Right lobe of liver (tissue), 6 donors: Measurements from ENCODE around the gene CD101. TPM values are rescaled to one million over a fixed set of nuclear protein-coding genes. Genes with fewer than 3 reads are reported as not detected.

Experiments
- ATAC-seq, 4 donors: fragments of 200-7000 bp; cut with Tn5 transposase; one replicate each; pipeline ENCODE4 v1.9.1; 2020; ENCODE audit warnings: mild to moderate bottlenecking in 4 of 4, moderate library complexity in 4 of 4
- DNase-seq, 3 donors: peaks; one replicate each; pipeline ENCODE4 v3.0.0-alpha.2; 2020
- H3K27ac ChIP-seq, 3 donors: fragments of 200-600 bp; one replicate each; pipeline ENCODE4 v1.8.0; 2022
- H3K27me3 ChIP-seq, 2 donors: fragments of 200-600 bp; one replicate each; pipeline ENCODE4 v1.8.0; 2022
- H3K36me3 ChIP-seq, 4 donors: fragments of 200-600 bp; sonication (generic) in 1 of 4; one replicate each; pipeline versions ENCODE4 v1.5.1 to v1.8.0; 2017 to 2022; ENCODE audit warnings: control low read depth in 1 of 4
- H3K4me1 ChIP-seq, 4 donors: fragments of 200-600 bp; sonication (generic) in 1 of 4; one replicate each; pipeline versions ENCODE4 v1.5.1 to v1.8.0; 2017 to 2022; ENCODE audit warnings: control low read depth in 1 of 4
- H3K4me3 ChIP-seq, 3 donors: fragments of 200-600 bp; one replicate each; pipeline ENCODE4 v1.8.0; 2022
- H3K9me3 ChIP-seq, 4 donors: fragments of 200-600 bp; sonication (generic) in 1 of 4; one replicate each; pipeline versions ENCODE4 v1.5.1 to v1.8.0; 2017 to 2022; ENCODE audit warnings: control low read depth in 1 of 4
- POLR2A ChIP-seq: fragments of 450-650 bp; IDR thresholded peaks from one replicate; pipeline ENCODE4 v1.6.1; 2017; ENCODE audit warnings: antibody characterized with exemption, mild to moderate bottlenecking
- WGBS: methylation state at CpG from one replicate; pipeline ENCODE4 v1.1.6; 2018; ENCODE audit warnings: low coverage, low lambda C conversion rate; ENCODE audit not compliant: insufficient coverage; ENCODE audit errors: missing lambda C conversion rate; 5-methylcytosine and 5-hydroxymethylcytosine counted together
- intact Hi-C, 2 donors: fragments of 100-400 bp; cut with DNase I; formaldehyde crosslinking; loops; one replicate each; pipeline versions ENCODE4 v1.11.2 to v1.14.1; 2022
- total RNA-seq, 6 experiments: library from RNA; depleted of rRNA in 2 of 6; stranded (reverse); fragments of >200 nt in 2 of 6; fragmentation: NEBNext Ultra II Directional in 3 of 6; extraction: Animal tissue kit (Norgen Biotek cat#: 25700) in 3 of 6; gene quantifications; one replicate each; pipeline versions ENCODE4 v1.1.0 to v1.2.4, GENCODE V29; 2016 to 2023
- TF ChIP-seq, protein P1 (sequence below), 4 donors: fragments of 200-600 bp in 3 of 4; fragments of 450-650 bp in 1 of 4; IDR thresholded peaks; one replicate each; pipeline versions ENCODE4 v1.5.1 to v1.8.0; 2016 to 2022; ENCODE audit warnings: antibody characterized with exemption in 4 of 4, mild to moderate bottlenecking in 2 of 4
- donor health status: DM: no; HTN: yes; CAD: no.
- donor health status: DM: no; HTN: no; CAD: no.
- donor health status: DM: no; HTN: no; CAD: no.
- donor health status: DM: no; HTN: yes; CAD: no.
- donor health status: DM: no; HTN: yes; CAD: no.

CD101 gene
- total RNA-seq, 6 experiments from 2014 or later: 0.12 to 1.9 (median 0.49) TPM

DNA sequence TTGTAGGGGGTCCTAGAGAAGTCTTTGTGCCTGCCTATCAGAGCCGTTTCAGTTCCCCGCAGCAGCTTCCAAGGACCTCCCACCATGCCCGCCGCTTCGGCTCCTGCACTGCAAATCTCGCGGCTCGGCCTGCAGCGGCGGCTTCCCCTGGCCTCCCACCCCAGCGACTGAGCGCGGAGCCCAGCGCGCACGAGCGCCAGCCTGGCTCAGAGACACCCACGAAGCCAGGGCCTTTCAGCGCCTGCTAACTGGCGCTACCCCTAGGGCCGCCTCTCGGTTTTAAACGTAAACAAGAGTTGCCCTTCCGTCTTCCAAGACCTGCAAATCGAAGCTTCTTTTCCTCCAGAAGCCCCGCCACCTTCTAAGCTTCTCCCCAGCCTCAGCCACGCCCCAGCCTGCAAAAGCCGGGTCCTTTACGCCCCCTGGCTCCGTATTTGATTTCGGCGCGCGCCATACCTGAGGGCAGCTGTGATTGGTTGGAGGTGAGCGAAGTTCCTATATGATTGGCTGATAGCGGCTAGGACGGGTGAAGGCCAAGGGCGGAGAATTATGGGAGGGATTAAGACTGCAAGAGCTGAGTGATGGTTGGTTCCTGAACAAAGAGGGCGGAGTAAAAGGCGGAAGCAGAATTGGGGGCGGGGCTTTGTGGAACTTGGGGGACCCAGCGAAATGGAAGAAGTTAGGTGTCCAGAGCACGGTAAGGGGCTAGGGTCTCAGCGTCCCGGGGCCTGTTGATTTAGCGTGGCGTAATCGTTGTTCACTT lies 58.3 kb downstream of the CD101 start, which contains the start of gene TTF2:
TTF2 (plus strand) TSS at position 649 of the 763 bp plus-strand sequence; CDS start at position 670, 21 bp downstream.
- WGBS: under 1% methylated on average over 30 of the region's 48 CpGs

DNA sequence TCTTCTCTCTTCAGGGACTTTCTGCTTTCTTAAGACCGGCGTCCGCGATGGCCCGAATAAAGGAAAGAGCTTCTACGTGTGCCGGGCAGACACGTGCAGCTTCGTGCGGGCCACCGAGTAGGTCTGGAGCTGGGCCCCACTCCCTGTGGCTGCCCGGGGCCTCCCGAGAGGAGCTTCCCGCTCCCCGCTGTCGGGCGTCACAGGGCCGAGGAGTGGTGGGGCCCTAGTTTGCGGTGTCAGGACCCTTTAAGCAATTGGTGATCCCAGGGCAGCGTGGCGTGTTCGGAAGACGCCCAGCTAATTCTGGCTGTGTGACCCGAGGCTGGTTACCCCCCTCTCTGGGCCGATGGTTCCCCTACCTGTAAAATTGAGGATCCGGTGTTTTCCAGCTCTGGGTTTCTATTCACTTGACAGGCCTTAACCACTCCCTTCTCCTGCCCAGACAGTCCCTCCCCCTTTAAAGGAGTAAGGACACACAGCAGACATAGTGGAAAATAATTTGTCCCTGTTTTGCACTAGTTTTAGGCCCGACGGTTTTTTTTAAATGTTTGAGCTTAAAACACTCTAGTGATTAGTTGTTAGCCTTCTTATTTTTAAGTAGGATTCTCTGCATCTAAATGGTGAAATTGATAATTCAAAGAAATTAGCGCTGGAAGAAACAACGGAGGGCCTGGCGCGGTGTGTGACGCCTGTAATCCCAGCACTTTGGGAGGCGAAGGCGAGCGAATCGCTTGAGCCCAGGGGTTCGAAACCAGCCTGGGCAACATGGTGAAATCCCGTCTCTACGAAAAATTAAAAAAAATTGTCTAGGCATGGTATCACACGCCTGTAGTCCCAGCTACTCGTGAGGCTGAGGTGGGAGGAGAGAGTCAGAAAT lies 59.1 kb downstream of the CD101 start:
- ATAC-seq (peak; percentile 45 to 57 (median 54)), DNase-seq (peak in 2 of 3 donors; percentile 47 to 65)
- intact Hi-C loops: no loop called here
- no peaks in the 10 kb centered on the region for H3K27me3 ChIP-seq
- H3K4me3 ChIP-seq: peak overlapping the region; percentile 71 to 86 (median 72)
- H3K9me3 ChIP-seq: no peaks in the 10 kb centered on the region
- peak overlapping the region; percentile 6 to 31 (median 26) for H3K27ac ChIP-seq
- peaks cover 0 to 13% (median 0%) of the 10 kb centered on the region in 4 donors for H3K4me1 ChIP-seq
- H3K36me3 ChIP-seq: peaks cover 0 to 3% (median 0%) of the 10 kb centered on the region in 4 donors
- TF ChIP-seq, protein P1, sequence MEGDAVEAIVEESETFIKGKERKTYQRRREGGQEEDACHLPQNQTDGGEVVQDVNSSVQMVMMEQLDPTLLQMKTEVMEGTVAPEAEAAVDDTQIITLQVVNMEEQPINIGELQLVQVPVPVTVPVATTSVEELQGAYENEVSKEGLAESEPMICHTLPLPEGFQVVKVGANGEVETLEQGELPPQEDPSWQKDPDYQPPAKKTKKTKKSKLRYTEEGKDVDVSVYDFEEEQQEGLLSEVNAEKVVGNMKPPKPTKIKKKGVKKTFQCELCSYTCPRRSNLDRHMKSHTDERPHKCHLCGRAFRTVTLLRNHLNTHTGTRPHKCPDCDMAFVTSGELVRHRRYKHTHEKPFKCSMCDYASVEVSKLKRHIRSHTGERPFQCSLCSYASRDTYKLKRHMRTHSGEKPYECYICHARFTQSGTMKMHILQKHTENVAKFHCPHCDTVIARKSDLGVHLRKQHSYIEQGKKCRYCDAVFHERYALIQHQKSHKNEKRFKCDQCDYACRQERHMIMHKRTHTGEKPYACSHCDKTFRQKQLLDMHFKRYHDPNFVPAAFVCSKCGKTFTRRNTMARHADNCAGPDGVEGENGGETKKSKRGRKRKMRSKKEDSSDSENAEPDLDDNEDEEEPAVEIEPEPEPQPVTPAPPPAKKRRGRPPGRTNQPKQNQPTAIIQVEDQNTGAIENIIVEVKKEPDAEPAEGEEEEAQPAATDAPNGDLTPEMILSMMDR (IDR thresholded peaks at IDR 0.05): no peak
- TF ChIP-seq POLR2A: no peak
- 27% methylated on average over 37 of the region's 42 CpGs for WGBS

More for the DNA sequence above, 58.3 kb downstream of the CD101 start, which contains the start of gene TTF2:
- intact Hi-C loops: no loop called here
- Histone ChIP-seq H3K36me3 (peaks cover 0 to 3% (median 0%) of the 10 kb centered on the region in 4 donors), H3K27ac (peak within 1 kb of the TSS; percentile 6 to 37 (median 31)), H3K27me3 (no peaks in the 10 kb centered on the region), H3K9me3 (no peaks in the 10 kb centered on the region), H3K4me3 (peak within 1 kb of the TSS; percentile 71 to 86 (median 72)), H3K4me1 (peaks cover 0 to 13% (median 0%) of the 10 kb centered on the region in 4 donors)
- TF ChIP-seq, protein P1 (IDR thresholded peaks at IDR 0.05): peak; percentile 21 to 34 (median 23)
- no peak for TF ChIP-seq POLR2A
- DNase-seq (peak; percentile 89 to 95 (median 91)), ATAC-seq (peak; percentile 98 to 100 (median 99))

- intact Hi-C loops: no loop called here
- TF ChIP-seq, protein P1 (IDR thresholded peaks at IDR 0.05): no peak
- TF ChIP-seq POLR2A: no peak
- WGBS: 80% methylated on average over 2 of the region's 2 CpGs
Observed at GRCh38 chr1:117061986-117062415, 60.4 kb downstream of the CD101 start.

DNA sequence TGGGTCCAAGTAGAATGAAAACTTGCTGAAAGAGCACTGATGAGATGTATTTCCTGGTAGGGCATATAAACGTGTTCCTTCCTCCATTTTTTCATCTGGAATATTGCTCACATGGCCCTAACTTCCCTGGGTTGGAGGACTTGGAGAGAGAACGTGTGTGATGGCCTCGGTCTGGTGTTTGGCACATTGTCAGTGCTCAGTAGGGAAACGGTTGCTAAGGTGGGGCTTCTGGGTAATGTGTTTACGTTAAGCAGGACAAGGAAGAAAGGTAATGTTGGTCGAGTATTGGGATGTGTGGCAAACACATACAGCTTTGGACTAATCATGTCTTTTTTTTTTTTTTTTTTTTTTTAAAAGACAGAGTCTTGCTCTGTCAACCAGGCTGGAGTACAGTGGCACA lies 64.8 kb downstream of the CD101 start:
- Histone ChIP-seq H3K9me3 (no peaks in the 10 kb centered on the region), H3K36me3 (peaks cover 0 to 3% (median 0%) of the 10 kb centered on the region in 4 donors), H3K4me1 (no peaks in the 10 kb centered on the region), H3K27ac (no peak overlapping the region), H3K27me3 (no peaks in the 10 kb centered on the region), H3K4me3 (no peak overlapping the region)
- 65% methylated on average over 6 of the region's 6 CpGs for WGBS
- ATAC-seq (no peak), DNase-seq (no peak)
- TF ChIP-seq, protein P1 (IDR thresholded peaks at IDR 0.05): no peak
- TF ChIP-seq POLR2A: no peak
- intact Hi-C loops: no loop called here

More at GRCh38 chr1:117061986-117062415, 60.4 kb downstream of the CD101 start:
- no peak for DNase-seq
- no peak for ATAC-seq
- Histone ChIP-seq H3K27me3 (no peaks in the 10 kb centered on the region), H3K27ac (no peak overlapping the region), H3K4me1 (peaks cover 0 to 13% (median 0%) of the 10 kb centered on the region in 4 donors), H3K9me3 (no peaks in the 10 kb centered on the region), H3K4me3 (no peak overlapping the region), H3K36me3 (peaks cover 0 to 3% (median 0%) of the 10 kb centered on the region in 4 donors)
